ENCODE data around the gene KCNIP1.

DNA sequence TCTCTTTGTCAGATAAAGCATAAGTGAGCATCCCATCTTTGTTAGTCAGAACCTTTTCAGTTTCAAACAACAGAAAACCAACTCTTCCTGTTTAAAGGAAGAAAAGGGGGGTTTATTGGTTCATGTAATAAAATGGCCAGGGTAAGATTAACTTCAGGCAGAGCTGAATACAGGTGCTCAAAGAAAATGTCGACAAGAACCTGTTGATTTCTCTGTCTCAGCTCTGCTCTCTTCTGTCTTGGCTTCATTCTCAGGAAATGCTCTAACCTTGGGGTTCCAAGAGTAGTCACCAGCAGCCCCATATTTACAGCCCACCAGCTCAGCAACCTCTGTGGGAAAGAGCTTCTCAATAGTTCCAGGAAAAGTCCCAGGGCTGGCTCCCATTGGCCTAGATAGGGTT lies 25.2 kb downstream of the KCNIP1 start:
- TF ChIP-seq, protein P1, sequence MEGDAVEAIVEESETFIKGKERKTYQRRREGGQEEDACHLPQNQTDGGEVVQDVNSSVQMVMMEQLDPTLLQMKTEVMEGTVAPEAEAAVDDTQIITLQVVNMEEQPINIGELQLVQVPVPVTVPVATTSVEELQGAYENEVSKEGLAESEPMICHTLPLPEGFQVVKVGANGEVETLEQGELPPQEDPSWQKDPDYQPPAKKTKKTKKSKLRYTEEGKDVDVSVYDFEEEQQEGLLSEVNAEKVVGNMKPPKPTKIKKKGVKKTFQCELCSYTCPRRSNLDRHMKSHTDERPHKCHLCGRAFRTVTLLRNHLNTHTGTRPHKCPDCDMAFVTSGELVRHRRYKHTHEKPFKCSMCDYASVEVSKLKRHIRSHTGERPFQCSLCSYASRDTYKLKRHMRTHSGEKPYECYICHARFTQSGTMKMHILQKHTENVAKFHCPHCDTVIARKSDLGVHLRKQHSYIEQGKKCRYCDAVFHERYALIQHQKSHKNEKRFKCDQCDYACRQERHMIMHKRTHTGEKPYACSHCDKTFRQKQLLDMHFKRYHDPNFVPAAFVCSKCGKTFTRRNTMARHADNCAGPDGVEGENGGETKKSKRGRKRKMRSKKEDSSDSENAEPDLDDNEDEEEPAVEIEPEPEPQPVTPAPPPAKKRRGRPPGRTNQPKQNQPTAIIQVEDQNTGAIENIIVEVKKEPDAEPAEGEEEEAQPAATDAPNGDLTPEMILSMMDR (IDR thresholded peaks at IDR 0.05), result no peak
- TF ChIP-seq POLR2AphosphoS5 (IDR thresholded peaks at IDR 0.05) (no peak), POLR2A (IDR thresholded peaks at IDR 0.05) (no peak), EP300 (IDR thresholded peaks at IDR 0.05) (no peak)

Data from gastroesophageal sphincter (tissue), 3 donors.